Lower lobe of right lung (tissue), 2 donors: ENCODE measurements around the gene C7. TPM values are rescaled to one million over a fixed set of nuclear protein-coding genes. Genes with fewer than 3 reads are reported as not detected.
"Not testable (repeated sequence)": the region's sequence is repeated elsewhere in the genome, so short reads cannot be mapped to it uniquely, and the experiment has no call there.

Experiments
- ATAC-seq, 2 donors: fragments of 200-7000 bp; cut with Tn5 transposase; one replicate each; pipeline ENCODE4 v1.9.1; 2020 to 2022; ENCODE audit warnings: mild to moderate bottlenecking in 2 of 2, moderate library complexity in 2 of 2
- DNase-seq: peaks from one replicate; pipeline ENCODE4 v3.0.0-alpha.2; 2020
- H3K27ac ChIP-seq: fragments of 200-600 bp; one replicate; pipeline ENCODE4 v1.8.0; 2022
- H3K27me3 ChIP-seq: fragments of 200-600 bp; one replicate; pipeline ENCODE4 v1.8.0; 2022; ENCODE audit warnings: low read depth
- H3K36me3 ChIP-seq: fragments of 200-600 bp; one replicate; pipeline ENCODE4 v1.8.0; 2022; ENCODE audit warnings: mild to moderate bottlenecking
- H3K4me1 ChIP-seq: fragments of 200-600 bp; one replicate; pipeline ENCODE4 v1.8.0; 2022
- H3K4me3 ChIP-seq: fragments of 200-600 bp; one replicate; pipeline ENCODE4 v1.8.0; 2022; ENCODE audit warnings: mild to moderate bottlenecking
- H3K9me3 ChIP-seq: fragments of 200-600 bp; one replicate; pipeline ENCODE4 v1.8.0; 2022
- intact Hi-C: fragments of 100-400 bp; cut with DNase I; formaldehyde crosslinking; loops from one replicate; pipeline ENCODE4 v1.11.0; 2022
- long read RNA-seq: library from polyadenylated mRNA; unstranded; transcript quantifications from one replicate; pipeline ENCODE4 v2.0.0, GENCODE V29; 2021
- total RNA-seq: library from RNA; stranded (reverse); fragmentation: NEBNext Ultra II Directional; extraction: Animal tissue kit (Norgen Biotek cat#: 25700); gene quantifications from one replicate; pipeline ENCODE4 v1.2.1, GENCODE V29; 2021
- TF ChIP-seq, protein P1 (sequence below): fragments of 200-600 bp; IDR thresholded peaks from one replicate; pipeline ENCODE4 v1.8.0; 2022; ENCODE audit warnings: antibody characterized with exemption, mild to moderate bottlenecking
- donor health status: DM: no; HTN: yes; CAD: no; lungs with severe emphysema.

The C7 gene
- total RNA-seq = 237 TPM
- long read RNA-seq, full-length matches to known transcripts = 189 of 284 reads
- long read RNA-seq, partial matches to known transcripts = 86 of 284 reads
- long read RNA-seq, other reads (novel, unspliced or antisense) = 9 of 284 reads

DNA sequence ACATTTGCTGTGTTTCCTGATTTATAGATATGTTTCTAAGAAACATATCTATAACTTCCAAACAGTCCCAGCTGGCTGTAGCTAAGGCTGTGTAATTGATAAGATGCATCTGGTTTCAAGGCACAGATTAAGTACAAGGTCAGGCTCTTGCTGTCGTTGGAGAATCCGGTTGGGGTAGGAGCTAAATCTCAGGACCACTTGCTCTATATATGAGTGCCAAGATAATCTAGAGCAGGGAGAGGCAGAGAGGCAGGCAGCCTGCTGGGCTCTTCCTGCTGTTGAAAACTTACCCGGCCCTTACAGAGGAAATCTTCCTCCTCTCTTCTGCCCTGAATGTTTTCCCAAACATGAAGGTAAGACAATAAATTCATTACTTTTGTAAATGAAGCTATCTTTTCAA is at the start of gene C7:
Gene C7 (plus strand): TSS at position 234 of the 400 bp plus-strand sequence. CDS start 114 bp downstream, at position 348.
- peak; percentile 58 to 71 for ATAC-seq
- TF ChIP-seq, protein P1, sequence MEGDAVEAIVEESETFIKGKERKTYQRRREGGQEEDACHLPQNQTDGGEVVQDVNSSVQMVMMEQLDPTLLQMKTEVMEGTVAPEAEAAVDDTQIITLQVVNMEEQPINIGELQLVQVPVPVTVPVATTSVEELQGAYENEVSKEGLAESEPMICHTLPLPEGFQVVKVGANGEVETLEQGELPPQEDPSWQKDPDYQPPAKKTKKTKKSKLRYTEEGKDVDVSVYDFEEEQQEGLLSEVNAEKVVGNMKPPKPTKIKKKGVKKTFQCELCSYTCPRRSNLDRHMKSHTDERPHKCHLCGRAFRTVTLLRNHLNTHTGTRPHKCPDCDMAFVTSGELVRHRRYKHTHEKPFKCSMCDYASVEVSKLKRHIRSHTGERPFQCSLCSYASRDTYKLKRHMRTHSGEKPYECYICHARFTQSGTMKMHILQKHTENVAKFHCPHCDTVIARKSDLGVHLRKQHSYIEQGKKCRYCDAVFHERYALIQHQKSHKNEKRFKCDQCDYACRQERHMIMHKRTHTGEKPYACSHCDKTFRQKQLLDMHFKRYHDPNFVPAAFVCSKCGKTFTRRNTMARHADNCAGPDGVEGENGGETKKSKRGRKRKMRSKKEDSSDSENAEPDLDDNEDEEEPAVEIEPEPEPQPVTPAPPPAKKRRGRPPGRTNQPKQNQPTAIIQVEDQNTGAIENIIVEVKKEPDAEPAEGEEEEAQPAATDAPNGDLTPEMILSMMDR = no peak
- no peaks in the 10 kb centered on the region for H3K9me3 ChIP-seq
- H3K4me1 ChIP-seq = peaks cover 11% of the 10 kb centered on the region
- intact Hi-C loops = no loop called here
- peak within 1 kb of the TSS; percentile 45 for H3K4me3 ChIP-seq
- H3K27ac ChIP-seq = peak within 1 kb of the TSS; percentile 62
- no peaks in the 10 kb centered on the region for H3K27me3 ChIP-seq
- DNase-seq = no peak
- no peaks in the 10 kb centered on the region for H3K36me3 ChIP-seq

DNA sequence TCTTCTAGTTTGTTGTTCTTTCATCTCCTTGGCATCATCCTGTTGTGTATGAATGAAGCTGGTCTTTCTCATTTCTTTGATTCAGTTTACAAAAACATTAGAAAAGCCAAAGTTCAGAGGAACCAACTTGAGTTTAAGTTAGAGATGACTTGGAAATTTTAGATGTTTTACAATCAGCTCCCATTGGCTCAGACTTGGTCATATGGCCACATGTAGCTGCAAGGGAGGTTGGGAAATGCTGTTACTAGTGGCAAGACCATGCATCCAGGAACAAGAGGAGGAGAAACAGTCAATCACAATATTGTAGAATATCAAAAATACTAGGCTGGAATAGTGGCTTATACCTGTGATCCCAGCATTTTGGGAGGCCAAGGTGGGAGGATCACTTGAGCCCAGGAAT is 48.6 kb upstream of the C7 start:
- peaks cover 8% of the 10 kb centered on the region for H3K9me3 ChIP-seq
- H3K4me3 ChIP-seq = no peak overlapping the region
- TF ChIP-seq, protein P1 = no peak
- DNase-seq (no peak), ATAC-seq (no peak)
- no peaks in the 10 kb centered on the region for H3K4me1 ChIP-seq
- H3K36me3 ChIP-seq = no peaks in the 10 kb centered on the region
- intact Hi-C loops = no loop called here
- H3K27me3 ChIP-seq = no peaks in the 10 kb centered on the region
- H3K27ac ChIP-seq = no peak overlapping the region

DNA sequence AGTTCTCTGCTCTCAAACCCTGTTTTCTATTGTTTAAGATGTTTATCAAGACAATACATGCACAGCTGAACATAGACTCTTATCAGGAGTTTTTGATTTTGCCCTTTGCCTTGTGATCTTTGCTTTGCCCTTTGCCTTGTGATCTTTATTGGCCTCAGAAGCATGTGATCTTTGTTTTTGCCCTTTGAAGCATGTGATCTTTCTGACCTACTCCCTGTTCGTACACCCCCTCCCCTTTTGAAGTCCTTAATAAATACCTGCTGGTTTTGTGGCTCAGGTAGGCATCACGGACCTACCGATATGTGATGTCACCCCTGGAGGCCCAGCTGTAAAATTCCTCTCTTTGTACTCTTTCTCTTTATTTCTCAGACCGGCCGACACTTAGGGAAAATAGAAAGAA is 44.3 kb upstream of the C7 start:
- H3K36me3 ChIP-seq, H3K27me3 ChIP-seq, ATAC-seq, DNase-seq, H3K4me3 ChIP-seq, H3K4me1 ChIP-seq, H3K9me3 ChIP-seq, H3K27ac ChIP-seq, intact Hi-C loops: not testable (repeated sequence)

- H3K36me3 ChIP-seq = no peaks in the 10 kb centered on the region
- no peaks in the 10 kb centered on the region for H3K4me1 ChIP-seq
- no peak overlapping the region for H3K27ac ChIP-seq
- DNase-seq = no peak
- H3K9me3 ChIP-seq = peaks cover 8% of the 10 kb centered on the region
- no peak overlapping the region for H3K4me3 ChIP-seq
- TF ChIP-seq, protein P1 = no peak
- intact Hi-C loops = no loop called here
- no peak for ATAC-seq
- no peaks in the 10 kb centered on the region for H3K27me3 ChIP-seq
Measured at GRCh38 chr5:40866844-40867243, 42.5 kb upstream of the C7 start.

DNA sequence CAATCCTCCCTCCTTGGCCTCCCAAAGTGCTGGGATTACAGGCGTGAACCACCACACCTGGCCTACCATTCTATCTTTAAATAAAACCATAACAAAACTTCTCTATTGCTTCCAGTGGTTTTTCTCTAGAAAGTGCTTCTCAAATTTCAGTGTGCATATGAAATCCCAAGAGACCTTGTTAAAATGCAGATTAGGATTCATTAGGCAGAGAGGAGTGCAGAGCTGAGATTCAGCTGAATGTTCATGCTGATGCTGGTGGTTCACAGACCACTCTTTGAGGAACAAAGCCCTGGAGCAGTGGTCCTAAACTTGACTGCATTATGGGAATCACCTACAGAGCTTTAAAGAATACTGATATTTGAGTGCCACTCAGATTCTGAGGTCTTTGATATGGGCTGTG is 39.9 kb upstream of the C7 start:
- no peaks in the 10 kb centered on the region for H3K27me3 ChIP-seq
- H3K9me3 ChIP-seq = peaks cover 4% of the 10 kb centered on the region
- no peaks in the 10 kb centered on the region for H3K4me1 ChIP-seq
- no peak overlapping the region for H3K4me3 ChIP-seq
- H3K36me3 ChIP-seq = no peaks in the 10 kb centered on the region
- ATAC-seq (no peak), DNase-seq (no peak)
- no peak overlapping the region for H3K27ac ChIP-seq
- TF ChIP-seq, protein P1 = no peak
- intact Hi-C loops = no loop called here

- TF ChIP-seq, protein P1 = no peak
- Histone ChIP-seq H3K4me1 (no peaks in the 10 kb centered on the region), H3K36me3 (no peaks in the 10 kb centered on the region), H3K4me3 (no peak overlapping the region), H3K9me3 (no peaks in the 10 kb centered on the region), H3K27ac (no peak overlapping the region), H3K27me3 (no peaks in the 10 kb centered on the region)
- intact Hi-C loops = no loop called here
- ATAC-seq = no peak
- DNase-seq = no peak
Measured at GRCh38 chr5:40871177-40871576, 38.1 kb upstream of the C7 start.

- H3K36me3 ChIP-seq, H3K9me3 ChIP-seq, ATAC-seq, H3K27me3 ChIP-seq, H3K4me3 ChIP-seq, intact Hi-C loops, H3K27ac ChIP-seq, H3K4me1 ChIP-seq, DNase-seq: not testable (repeated sequence)
Measured at GRCh38 chr5:40872253-40872652, 37.0 kb upstream of the C7 start.
